Measurements from ENCODE around the gene SORCS3. TPM values are rescaled to one million over a fixed set of nuclear protein-coding genes. Genes with fewer than 3 reads are reported as not detected.

The SORCS3 gene
- total RNA-seq, 1 experiment from 2014 or later = not detected

- no peaks in the 10 kb centered on the region for H3K4me1 ChIP-seq (replicated peaks; ENCODE audit: insufficient read depth)
- POLR2A ChIA-PET (ENCODE audit: unreplicated experiment) = no interaction called here
- no peak overlapping the region for H3K4me3 ChIP-seq
- H3K4me2 ChIP-seq = no peak overlapping the region
- no peaks in the 10 kb centered on the region for H3F3A ChIP-seq (ENCODE audit: insufficient read depth, low read depth)
- TF ChIP-seq CTCF (conservative IDR thresholded peaks at IDR 0.05) (no peak), EZH2 (IDR thresholded peaks at IDR 0.05; ENCODE audit: low read depth) (no peak)
- no peaks in the 10 kb centered on the region for H3K9me3 ChIP-seq (ENCODE audit: insufficient read depth, low read depth)
- no peak for DNase-seq
- H3K27me3 ChIP-seq (ENCODE audit: insufficient read depth, low read depth) = no peaks in the 10 kb centered on the region
- no peaks in the 10 kb centered on the region for H3K36me3 ChIP-seq (ENCODE audit: low read depth)
- intact Hi-C loops (cut with micrococcal nuclease; ENCODE audit: unreplicated experiment) = no loop called here
- no peaks in the 10 kb centered on the region for H3K9me2 ChIP-seq (ENCODE audit: insufficient read depth)
- no peaks in the 10 kb centered on the region for H3K79me2 ChIP-seq (ENCODE audit: low read depth)
- no peaks in the 10 kb centered on the region for H4K20me1 ChIP-seq (ENCODE audit: insufficient read depth)
- H2AFZ ChIP-seq = no peak overlapping the region
- BruUV-seq (replicated peaks) = no TSS peak
- CTCF ChIA-PET = no interaction called here
- H3K27ac ChIP-seq = no peak overlapping the region
These were observed 32.8 kb upstream of the SORCS3 start for GRCh38 chr10:104608091-104608828.

GRCh38 chr10:104612571-104613205, 28.4 kb upstream of the SORCS3 start:
- Histone ChIP-seq H2AFZ (no peak overlapping the region), H3F3A (ENCODE audit: insufficient read depth, low read depth) (no peaks in the 10 kb centered on the region), H3K4me2 (no peak overlapping the region), H3K79me2 (ENCODE audit: low read depth) (no peaks in the 10 kb centered on the region), H3K4me1 (replicated peaks; ENCODE audit: insufficient read depth) (no peaks in the 10 kb centered on the region), H3K36me3 (ENCODE audit: low read depth) (no peaks in the 10 kb centered on the region), H4K20me1 (ENCODE audit: insufficient read depth) (no peaks in the 10 kb centered on the region), H3K27me3 (ENCODE audit: insufficient read depth, low read depth) (no peaks in the 10 kb centered on the region), H3K9me2 (ENCODE audit: insufficient read depth) (no peaks in the 10 kb centered on the region), H3K9me3 (ENCODE audit: insufficient read depth, low read depth) (no peaks in the 10 kb centered on the region), H3K27ac (no peak overlapping the region), H3K4me3 (no peak overlapping the region)
- CTCF ChIA-PET = no interaction called here
- no TSS peak for BruUV-seq (replicated peaks)
- POLR2A ChIA-PET (ENCODE audit: unreplicated experiment) = no interaction called here
- intact Hi-C loops (cut with micrococcal nuclease; ENCODE audit: unreplicated experiment) = no loop called here
- DNase-seq = no peak
- TF ChIP-seq CTCF (conservative IDR thresholded peaks at IDR 0.05) = no peak
- TF ChIP-seq EZH2 (IDR thresholded peaks at IDR 0.05; ENCODE audit: low read depth) = no peak

- no peak overlapping the region for H3K4me3 ChIP-seq
- DNase-seq = no peak
- no peak for TF ChIP-seq EZH2 (IDR thresholded peaks at IDR 0.05; ENCODE audit: low read depth)
- no peak for TF ChIP-seq CTCF (conservative IDR thresholded peaks at IDR 0.05)
- H3F3A ChIP-seq (ENCODE audit: insufficient read depth, low read depth) = no peaks in the 10 kb centered on the region
- BruUV-seq (replicated peaks) = no TSS peak
- H3K4me2 ChIP-seq = no peak overlapping the region
- no peaks in the 10 kb centered on the region for H3K79me2 ChIP-seq (ENCODE audit: low read depth)
- no peaks in the 10 kb centered on the region for H3K36me3 ChIP-seq (ENCODE audit: low read depth)
- H3K9me2 ChIP-seq (ENCODE audit: insufficient read depth) = no peaks in the 10 kb centered on the region
- POLR2A ChIA-PET (ENCODE audit: unreplicated experiment) = no interaction called here
- H3K9me3 ChIP-seq (ENCODE audit: insufficient read depth, low read depth) = no peaks in the 10 kb centered on the region
- H3K27me3 ChIP-seq (ENCODE audit: insufficient read depth, low read depth) = no peaks in the 10 kb centered on the region
- intact Hi-C loops (cut with micrococcal nuclease; ENCODE audit: unreplicated experiment) = no loop called here
- CTCF ChIA-PET = no interaction called here
- H2AFZ ChIP-seq = no peak overlapping the region
- no peak overlapping the region for H3K27ac ChIP-seq
- no peaks in the 10 kb centered on the region for H3K4me1 ChIP-seq (replicated peaks; ENCODE audit: insufficient read depth)
- H4K20me1 ChIP-seq (ENCODE audit: insufficient read depth) = no peaks in the 10 kb centered on the region
These were observed 27.7 kb upstream of the SORCS3 start for GRCh38 chr10:104613406-104613805.
